Panc1 (cell line): ENCODE data around the gene GAB4.

Source experiments
- CTCF ChIP-seq: fragments of 450-650 bp; IDR thresholded peaks from 2 replicates; pipeline ENCODE4 v1.5.1; 2017; ENCODE audit warnings: mild to moderate bottlenecking
- SIN3A ChIP-seq: IDR thresholded peaks from 2 replicates; pipeline ENCODE4 v1.6.1; 2012; ENCODE audit warnings: low read depth, mild to moderate bottlenecking, low read length, moderate library complexity, borderline replicate concordance; ENCODE audit not compliant: insufficient read depth

DNA sequence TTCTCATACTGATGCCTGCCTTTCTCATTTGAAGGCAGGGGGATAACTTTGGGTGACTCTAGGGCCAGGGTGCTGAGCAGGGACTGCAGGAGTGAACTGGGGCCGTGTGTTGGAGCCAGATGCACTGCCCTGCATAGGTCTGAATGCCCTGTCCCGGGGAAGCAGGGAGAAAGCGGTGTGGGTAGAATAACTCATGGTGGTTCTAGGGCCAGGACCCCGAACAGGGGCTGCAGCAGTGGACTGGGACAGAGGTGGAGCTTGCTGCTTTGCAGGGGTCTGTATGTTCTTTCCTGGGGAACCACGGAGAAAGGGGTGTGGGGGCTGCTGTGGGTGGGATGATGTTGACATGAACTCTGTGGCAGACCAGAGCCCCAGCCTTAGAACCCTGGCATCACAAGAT, 52.9 kb downstream of the GAB4 start:
- TF ChIP-seq CTCF (no peak), SIN3A (no peak)
